ENCODE results near the gene FOXA3.

The FOXA3 gene

GRCh38 chr19:45897261-45897812 lies 33.2 kb downstream of the FOXA3 start:
- CTCF ChIA-PET, result interaction anchor here (1.3 kb wide), 1 partner anchor 11 kb away, joined by 3 read pairs; the partner anchor contains the start of gene IRF2BP1
- TF ChIP-seq ZNF174 (tag by site-specific recombination; IDR thresholded peaks at IDR 0.05), result no peak
- TF ChIP-seq MZF1 (tag by site-specific recombination; IDR thresholded peaks at IDR 0.05; ENCODE audit: borderline replicate concordance), result no peak
- TF ChIP-seq ZBTB21 (tag by site-specific recombination; IDR thresholded peaks at IDR 0.05), result no peak
- no peak for TF ChIP-seq ZNF473 (tag by site-specific recombination; IDR thresholded peaks at IDR 0.05)
- TF ChIP-seq ZNF121 (tag by site-specific recombination; IDR thresholded peaks at IDR 0.05), result peak; percentile 88
- no peak for TF ChIP-seq ZNF558 (tag by site-specific recombination; IDR thresholded peaks at IDR 0.05)
- no peak for TF ChIP-seq ZNF423 (tag by site-specific recombination; IDR thresholded peaks at IDR 0.05)
- no peak for TF ChIP-seq ZNF274 (IDR thresholded peaks at IDR 0.05; ENCODE audit: low read length)
- TF ChIP-seq ZNF274 (tag by site-specific recombination; IDR thresholded peaks at IDR 0.05; ENCODE audit: borderline replicate concordance), result no peak
- Histone ChIP-seq H3K9me3 (ENCODE audit: control insufficient read depth, insufficient read depth, low read depth, low read length) (no peaks in the 10 kb centered on the region), H3K4me3 (ENCODE audit: low read depth, low read length) (no peak overlapping the region), H3K27ac (ENCODE audit: extremely low read depth, low read depth, low read length) (no peak overlapping the region), H3K4me1 (ENCODE audit: control insufficient read depth, insufficient read depth, low read length) (0 out of 2 replicates have a peak, but pooled peaks cover 4% of the 10 kb centered on the region), H3K36me3 (ENCODE audit: control insufficient read depth in 2 of 2, insufficient read depth in 1 of 2, low read length in 2 of 2) (peaks cover 33 to 58% of the 10 kb centered on the region in 2 experiments; a peak in 2 of 3 replicates)
- POLR2A ChIA-PET, result no interaction called here

- H3K27ac ChIP-seq (ENCODE audit: extremely low read depth, low read depth, low read length), result no peak overlapping the region
- H3K9me3 ChIP-seq (ENCODE audit: control insufficient read depth, insufficient read depth, low read depth, low read length), result no peaks in the 10 kb centered on the region
- CTCF ChIA-PET, result no interaction called here
- H3K4me1 ChIP-seq (ENCODE audit: control insufficient read depth, insufficient read depth, low read length), result peaks cover 9% of the 10 kb centered on the region; the same call in 1 of the 2 replicates
- peaks cover 33 to 53% of the 10 kb centered on the region in 2 experiments; a peak in 2 of 3 replicates for H3K36me3 ChIP-seq (ENCODE audit: control insufficient read depth in 2 of 2, insufficient read depth in 1 of 2, low read length in 2 of 2)
- H3K4me3 ChIP-seq (ENCODE audit: low read depth, low read length), result no peak overlapping the region
- POLR2A ChIA-PET, result no interaction called here
- TF ChIP-seq HOXD13 (CRISPR knock-in tag; IDR thresholded peaks at IDR 0.05; ENCODE audit: borderline replicate concordance), result no peak
- TF ChIP-seq ZBTB26 (tag by site-specific recombination; optimal IDR thresholded peaks at IDR 0.05), result no peak
- TF ChIP-seq ZSCAN23 (tag by site-specific recombination; IDR thresholded peaks at IDR 0.05), result no peak
- no peak for TF ChIP-seq KLF17 (tag by site-specific recombination; IDR thresholded peaks at IDR 0.05)
- no peak for TF ChIP-seq ZNF280C (tag by site-specific recombination; IDR thresholded peaks at IDR 0.05)
- TF ChIP-seq AEBP2 (tag by site-specific recombination; IDR thresholded peaks at IDR 0.05; ENCODE audit: borderline replicate concordance), result no peak
- no peak for TF ChIP-seq ZNF561 (tag by site-specific recombination; IDR thresholded peaks at IDR 0.05; ENCODE audit: borderline replicate concordance)
- TF ChIP-seq ZNF701 (tag by site-specific recombination; IDR thresholded peaks at IDR 0.05), result no peak
- no peak for TF ChIP-seq ZNF133 (tag by site-specific recombination; IDR thresholded peaks at IDR 0.05)
- no peak for TF ChIP-seq PRDM2 (tag by site-specific recombination; IDR thresholded peaks at IDR 0.05; ENCODE audit: borderline replicate concordance)
- no peak for TF ChIP-seq ZNF529 (tag by site-specific recombination; IDR thresholded peaks at IDR 0.05; ENCODE audit: insufficient replicate concordance)
- TF ChIP-seq ZNF184 (tag by site-specific recombination; IDR thresholded peaks at IDR 0.05), result no peak
- TF ChIP-seq ZNF670 (tag by site-specific recombination; IDR thresholded peaks at IDR 0.05; ENCODE audit: low read depth), result no peak
- TF ChIP-seq ZNF157 (tag by site-specific recombination; IDR thresholded peaks at IDR 0.05), result no peak
Measured at GRCh38 chr19:45899253-45899652, 35.1 kb downstream of the FOXA3 start.

Data from HEK293 (cell line).